Measurements from ENCODE around the gene MTHFD2L.
"Not testable (repeated sequence)": the region's sequence is repeated elsewhere in the genome, so short reads cannot be mapped to it uniquely, and the experiment has no call there.

MTHFD2L gene

GRCh38 chr4:74331252-74331651 lies 173.3 kb downstream of the MTHFD2L start:
- no peak for DNase-seq

- no peak for DNase-seq
Measured at GRCh38 chr4:74331944-74332343, 174.0 kb downstream of the MTHFD2L start.

- no peak for DNase-seq
Measured at GRCh38 chr4:74334636-74335035, 176.7 kb downstream of the MTHFD2L start.

DNA sequence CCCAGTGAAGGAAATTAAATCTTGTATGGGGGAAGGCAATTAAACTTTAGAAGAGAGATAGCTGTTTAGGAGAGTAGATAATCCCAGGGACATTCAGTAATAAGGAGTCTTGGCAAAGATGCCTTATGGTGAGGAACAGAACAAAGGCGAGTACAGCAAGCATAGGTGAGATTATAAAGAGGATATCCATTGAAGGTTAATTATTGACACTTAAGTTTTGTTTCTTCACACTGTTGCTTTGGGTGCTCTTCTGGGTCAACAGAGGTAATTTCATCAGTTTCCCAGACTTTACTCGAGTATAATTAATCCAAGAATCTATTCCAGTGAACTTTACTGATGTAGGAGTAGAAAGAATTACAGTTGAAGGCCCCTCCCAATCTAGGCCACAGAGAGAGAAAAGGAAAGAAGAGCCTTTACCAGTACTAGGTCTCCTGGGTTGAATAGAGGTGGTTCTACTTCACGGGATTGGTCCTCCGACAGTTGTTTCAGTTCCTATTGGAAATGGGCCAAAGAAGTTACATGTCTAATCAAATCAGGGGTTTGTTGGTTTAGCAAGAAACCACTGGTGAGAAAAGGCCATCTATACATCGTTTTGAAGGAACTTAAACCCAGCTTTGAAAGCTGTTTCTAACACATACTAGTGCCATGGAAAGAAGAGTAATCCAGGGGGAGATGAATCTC lies 177.6 kb downstream of the MTHFD2L start:
- no peak for DNase-seq

GRCh38 chr4:74338792-74339333 lies 180.9 kb downstream of the MTHFD2L start:
- no peak for DNase-seq

DNA sequence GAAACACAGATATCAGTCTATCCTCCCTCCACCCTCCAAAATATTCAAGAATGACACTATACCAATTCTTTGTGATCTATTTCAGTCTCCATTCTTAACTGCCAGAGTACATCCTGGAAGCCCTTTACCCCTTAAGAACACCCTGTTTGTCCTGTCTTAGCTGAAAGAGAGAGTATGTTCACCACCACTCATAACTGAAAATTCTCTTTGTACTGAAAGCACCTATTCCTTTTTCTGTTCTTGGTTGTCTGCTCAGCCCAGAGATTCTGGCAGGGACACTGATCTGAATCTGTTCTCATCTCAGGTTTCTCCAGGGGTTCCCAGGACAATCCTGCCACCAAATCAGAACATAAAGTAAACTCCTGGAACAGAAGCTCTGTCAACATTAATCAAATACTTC lies 181.6 kb downstream of the MTHFD2L start:
- no peak for DNase-seq

DNA sequence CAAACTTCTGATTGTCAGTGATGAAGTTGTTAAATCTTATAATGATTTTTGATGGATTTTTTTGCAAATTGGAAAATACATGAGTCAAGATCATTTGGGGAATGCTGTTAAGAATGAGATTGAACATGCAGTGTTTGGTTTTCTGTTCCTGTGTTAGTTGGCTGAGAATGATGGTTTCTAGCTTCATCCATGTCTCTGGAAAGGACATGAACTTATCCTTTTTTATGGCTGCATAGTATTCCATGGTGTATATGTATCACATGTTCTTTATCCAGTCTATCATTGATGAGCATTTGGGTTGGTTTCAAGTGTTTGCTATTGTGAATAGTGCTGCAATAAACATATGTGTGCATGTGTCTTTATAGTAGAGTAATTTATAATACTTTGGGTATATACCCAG lies 182.5 kb downstream of the MTHFD2L start:
- not testable (repeated sequence) for DNase-seq

DNA sequence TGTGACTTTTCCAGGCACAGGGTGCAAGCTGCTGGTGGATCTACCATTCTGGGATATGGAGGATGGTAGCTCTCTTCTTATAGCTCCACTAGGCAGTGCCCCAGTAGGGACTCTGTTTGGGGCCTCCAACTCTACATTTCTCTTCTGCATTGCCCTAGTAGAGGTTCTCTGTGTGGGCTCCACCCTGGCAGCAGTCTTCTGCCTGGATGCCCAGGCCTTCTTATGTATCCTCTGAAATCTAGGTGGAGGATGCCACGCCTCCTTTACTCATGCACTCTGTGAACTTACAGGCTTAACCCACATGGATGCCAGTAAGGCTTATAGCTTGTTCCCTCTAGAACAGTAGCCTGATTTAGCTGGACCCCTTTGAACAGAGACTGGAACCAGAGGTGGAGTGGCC lies 186.1 kb downstream of the MTHFD2L start:
- no peak for DNase-seq

Data from nucleus accumbens (tissue), 56 donors.